22Rv1 (cell line): Measurements from ENCODE around the gene PTPRB.

ENCODE experiments used
- ZFX ChIP-seq: fragments of 450-650 bp; IDR thresholded peaks from 2 replicates; pipeline ENCODE4 v1.6.1; 2017; ENCODE audit warnings: antibody characterized with exemption, borderline replicate concordance
- TF ChIP-seq, protein P1 (sequence below): fragments of 450-650 bp; IDR thresholded peaks from 2 replicates; pipeline ENCODE4 v1.5.1; 2017; ENCODE audit warnings: mild to moderate bottlenecking

DNA sequence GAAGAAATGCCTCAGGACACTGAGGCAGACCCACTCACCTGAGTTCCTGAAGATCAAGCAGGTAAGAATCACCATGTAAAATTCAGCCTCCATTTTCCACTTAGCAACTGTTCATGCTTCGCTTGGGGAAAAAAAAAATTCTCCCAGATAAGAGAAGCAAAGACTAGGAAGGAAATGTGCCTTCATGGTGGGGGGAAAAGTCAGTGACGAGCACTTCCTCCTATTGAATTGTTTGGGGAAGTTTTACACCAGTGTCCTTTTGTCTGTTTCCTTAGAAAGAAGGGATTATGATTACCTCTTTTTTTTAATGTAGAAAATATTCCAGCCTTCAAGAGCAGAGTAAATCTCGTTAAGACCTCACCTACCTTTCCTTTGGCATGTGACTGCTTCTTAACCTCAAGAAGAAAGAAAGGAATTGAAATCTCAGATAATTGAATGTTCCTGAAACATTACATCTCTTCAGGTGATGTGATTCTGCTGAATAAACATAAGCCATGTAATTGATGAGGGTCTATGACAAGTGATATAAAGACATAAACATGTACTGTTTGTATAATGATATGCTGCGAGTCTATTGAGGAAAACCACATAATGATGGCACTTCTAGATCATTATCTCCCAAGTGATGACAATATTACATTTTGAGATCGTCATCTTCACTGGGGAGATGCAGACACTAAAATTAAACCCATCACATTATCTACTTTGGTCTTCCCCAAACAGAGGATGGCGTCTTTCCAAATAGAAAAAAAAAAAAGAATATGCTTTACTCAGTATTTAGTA lies at the start of gene PTPRB:
- TF ChIP-seq, protein P1, sequence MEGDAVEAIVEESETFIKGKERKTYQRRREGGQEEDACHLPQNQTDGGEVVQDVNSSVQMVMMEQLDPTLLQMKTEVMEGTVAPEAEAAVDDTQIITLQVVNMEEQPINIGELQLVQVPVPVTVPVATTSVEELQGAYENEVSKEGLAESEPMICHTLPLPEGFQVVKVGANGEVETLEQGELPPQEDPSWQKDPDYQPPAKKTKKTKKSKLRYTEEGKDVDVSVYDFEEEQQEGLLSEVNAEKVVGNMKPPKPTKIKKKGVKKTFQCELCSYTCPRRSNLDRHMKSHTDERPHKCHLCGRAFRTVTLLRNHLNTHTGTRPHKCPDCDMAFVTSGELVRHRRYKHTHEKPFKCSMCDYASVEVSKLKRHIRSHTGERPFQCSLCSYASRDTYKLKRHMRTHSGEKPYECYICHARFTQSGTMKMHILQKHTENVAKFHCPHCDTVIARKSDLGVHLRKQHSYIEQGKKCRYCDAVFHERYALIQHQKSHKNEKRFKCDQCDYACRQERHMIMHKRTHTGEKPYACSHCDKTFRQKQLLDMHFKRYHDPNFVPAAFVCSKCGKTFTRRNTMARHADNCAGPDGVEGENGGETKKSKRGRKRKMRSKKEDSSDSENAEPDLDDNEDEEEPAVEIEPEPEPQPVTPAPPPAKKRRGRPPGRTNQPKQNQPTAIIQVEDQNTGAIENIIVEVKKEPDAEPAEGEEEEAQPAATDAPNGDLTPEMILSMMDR = no peak
- no peak for TF ChIP-seq ZFX
